ENCODE data around the gene ITPR3.

ITPR3 gene

DNA sequence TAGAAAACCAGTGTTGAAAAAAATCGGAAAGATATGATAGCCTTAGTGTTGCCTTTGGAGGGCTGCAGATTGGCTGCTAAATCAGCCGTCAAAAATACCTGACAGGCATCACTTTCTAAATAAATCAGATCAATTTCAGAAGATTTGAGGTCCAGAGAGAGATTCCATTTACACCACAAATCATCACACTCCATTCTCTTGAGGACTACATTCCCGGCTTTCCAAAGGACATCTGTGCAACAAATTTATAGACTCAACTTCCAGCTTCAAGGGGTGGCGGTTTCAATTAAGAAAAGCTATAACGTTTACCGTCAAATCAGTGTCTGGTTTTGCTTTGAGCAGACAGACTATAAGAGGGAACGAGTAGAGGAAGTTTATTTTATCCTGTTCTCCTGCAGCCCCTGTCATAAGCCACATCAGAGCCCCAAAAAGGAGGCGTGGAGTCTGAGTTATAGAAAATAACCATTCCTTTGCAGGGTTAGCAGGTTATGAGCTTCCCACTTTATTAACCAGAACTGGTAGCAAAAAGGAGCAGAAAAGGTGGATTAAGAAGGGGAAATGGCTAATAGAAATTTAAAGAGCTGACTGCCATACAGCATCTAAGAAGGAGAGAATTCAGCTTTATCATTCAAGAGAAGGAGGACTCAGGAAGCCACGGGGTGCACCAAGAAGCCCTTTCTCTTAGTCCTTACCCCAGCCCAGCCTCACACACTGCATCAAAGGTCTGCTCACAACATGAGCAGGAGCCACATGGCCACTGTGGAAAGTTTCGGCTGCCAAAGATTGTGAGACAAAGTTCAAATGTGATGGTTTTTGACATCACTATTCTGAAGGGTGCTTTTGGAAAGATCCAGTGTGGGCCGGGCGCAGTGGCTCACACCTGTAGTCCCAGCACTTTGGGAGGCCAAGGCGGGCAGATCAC, 103.2 kb downstream of the ITPR3 start:
- no peak for DNase-seq

DNA sequence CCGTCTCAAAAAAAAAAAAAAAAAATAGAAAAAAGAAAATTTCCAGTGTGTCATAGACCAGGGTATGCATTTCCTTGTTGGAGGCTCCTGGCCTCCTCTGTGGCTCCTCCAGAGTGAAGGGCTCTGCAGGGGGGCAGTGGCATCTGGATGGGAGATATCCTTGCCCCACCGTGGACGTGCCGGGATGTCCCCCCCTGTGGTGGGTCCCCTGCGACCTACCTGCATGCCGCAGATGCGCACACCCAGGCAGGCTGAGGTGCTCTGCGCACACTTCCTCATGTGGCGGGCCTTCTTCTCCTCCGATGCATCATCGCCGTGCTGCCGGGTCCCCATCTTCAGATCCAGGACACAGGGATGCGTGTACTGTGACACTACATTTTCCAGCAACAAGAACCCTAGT, 104.1 kb downstream of the ITPR3 start:
- no peak for DNase-seq

DNA sequence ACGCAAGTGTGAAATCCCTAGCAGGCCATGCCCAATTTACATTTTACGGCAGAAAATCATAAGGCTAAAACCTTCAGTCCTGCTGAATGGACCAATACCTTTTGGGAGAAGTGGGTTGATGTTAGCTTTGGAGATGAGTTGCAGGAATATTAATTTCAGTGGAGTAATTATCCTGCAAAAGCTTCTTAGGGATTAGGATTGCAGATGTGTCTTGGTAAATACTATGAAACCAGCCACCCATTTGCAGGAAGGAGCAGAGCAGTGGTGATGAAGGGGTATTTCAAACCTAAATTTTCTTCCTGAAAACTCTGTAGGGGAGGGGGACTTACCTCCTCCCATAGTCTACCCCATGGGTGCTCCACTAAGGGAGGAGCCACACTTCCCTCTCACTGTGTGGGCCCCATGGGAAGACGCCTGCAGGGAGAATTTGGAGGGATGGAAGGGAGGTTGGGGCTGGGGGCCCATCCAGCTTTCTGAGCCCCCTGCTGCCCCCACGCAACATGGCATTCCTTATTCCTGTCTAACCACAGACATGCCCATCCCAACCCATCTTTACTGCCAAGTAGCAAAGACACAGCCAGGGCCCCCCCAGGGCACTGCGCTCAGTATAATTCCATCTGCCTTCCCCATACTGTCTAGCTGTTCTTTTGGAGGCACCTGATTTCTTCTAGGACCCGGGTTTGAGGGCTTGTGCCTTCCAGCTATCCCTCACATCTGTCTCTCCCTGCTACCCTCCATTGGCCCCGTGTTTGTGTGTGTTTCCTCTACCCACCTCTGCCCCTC, 105.0 kb downstream of the ITPR3 start:
- no peak for DNase-seq

DNA sequence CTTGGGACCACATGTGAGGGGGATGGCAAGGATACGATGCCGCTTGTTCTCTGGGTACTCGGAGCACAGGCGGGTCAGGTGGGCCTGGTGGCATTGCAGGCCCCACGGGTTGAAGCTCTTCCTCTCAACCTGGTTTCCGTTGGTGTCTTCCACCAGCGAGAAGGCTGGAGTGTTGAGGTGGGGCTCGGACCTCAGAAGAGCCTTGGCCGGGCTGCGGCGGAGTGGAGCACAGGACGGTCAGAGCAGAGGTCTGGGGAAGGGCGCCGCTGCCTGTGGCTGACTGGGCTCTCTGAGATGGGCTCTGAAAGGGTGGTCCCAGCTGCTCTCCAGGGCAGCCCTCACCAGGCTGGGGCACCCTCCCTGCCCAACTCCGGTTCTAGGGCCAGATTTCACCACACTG, 105.6 kb downstream of the ITPR3 start:
- no peak for DNase-seq

DNA sequence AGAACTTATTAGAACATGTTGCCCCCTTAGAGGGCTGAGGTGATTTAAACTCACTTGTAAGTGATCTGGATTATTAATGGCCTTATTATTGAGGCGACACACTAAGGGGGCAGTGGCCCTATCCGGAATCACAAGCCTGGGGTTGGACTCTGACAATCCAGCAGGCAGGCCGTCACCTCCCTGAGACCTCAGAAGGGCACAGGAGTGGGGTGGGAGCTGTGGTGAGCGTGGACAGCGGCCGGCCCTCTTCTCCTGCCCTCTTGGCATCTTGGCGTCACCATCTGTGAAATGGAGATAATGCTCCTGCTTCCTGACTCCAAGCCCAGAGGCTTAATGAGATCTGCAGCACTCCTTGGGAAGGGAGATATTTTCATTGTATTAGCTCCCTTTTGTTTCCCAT, 106.0 kb downstream of the ITPR3 start:
- no peak for DNase-seq

DNA sequence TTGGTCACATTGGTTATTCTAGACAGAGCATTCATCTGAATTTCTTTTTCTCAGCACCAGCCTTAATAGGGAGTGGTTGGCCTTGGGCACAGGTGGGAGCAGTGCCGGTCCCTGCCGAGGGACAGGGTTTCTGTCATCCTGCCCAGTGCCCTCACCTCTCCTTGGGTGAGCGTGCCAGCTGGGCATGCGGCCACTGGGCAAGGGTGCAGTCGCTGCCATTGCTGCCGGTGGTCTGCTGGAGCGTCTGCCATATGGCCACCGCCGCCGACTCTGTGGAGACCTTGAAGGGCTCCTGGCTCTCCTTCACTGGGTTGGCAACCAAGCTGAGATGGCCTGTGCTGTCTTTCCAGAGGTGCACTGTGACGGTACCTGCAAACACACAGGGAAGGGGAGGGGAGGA, 106.8 kb downstream of the ITPR3 start:
- DNase-seq, result no peak

DNA sequence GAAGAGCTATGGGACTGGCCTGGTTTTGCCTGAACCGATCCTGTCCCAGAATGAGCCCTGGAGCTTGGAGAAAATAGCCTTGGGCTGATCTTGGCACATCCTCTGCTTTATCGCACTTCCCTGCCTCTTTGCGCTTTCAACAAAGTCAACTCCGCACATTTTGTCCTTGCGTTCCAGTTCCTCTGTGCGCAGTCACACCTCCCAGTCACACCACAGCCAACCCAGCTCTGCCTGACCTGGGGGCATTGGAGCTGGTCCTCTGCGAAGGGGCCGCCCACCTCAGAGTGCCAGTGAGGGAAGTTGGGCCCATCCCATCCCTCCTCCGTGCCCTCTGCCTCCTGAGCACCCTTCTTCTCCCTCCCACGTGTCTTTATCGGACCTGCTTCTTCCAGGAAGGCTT, 107.3 kb downstream of the ITPR3 start:
- no peak for DNase-seq

DNA sequence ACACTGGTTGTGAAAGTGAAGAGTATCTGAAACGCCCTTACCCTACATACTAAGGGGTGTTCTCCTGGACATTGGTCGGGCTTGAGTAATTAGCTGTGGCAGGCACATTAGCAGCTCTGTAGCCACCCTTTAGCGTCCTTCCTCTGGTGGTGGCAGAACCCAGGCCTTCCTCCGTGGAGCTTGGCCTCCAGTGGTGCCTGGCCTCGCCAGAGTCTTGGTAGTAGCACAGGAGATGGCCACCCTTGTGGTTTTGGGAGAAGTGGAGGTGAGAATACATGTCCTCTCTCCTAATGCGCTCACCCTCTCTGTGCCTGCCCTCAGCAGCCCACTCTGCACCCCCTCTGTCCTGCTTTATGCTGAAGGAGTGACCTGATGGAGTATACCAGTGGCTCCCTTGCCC, 107.9 kb downstream of the ITPR3 start:
- no peak for DNase-seq

DNA sequence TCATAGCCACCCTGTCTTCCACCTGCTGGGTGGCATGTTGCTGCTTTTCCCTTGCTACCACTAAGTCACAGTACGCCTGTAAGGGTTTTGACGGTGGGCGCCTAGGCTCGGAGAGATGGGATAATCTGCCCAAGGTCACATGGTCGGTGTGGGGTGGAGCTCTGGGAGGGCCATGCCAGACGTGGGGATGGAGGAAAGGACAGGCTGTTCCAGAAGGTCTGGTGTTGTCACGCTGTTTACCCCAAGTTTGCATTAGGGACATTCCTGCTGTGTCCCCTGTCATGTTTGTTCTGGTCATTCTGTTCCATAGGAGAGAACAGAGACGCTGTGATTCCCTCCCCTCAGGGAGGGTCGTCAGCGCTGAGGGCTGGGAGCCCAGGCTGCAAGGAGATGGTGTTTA, 109.5 kb downstream of the ITPR3 start:
- DNase-seq, result no peak

DNA sequence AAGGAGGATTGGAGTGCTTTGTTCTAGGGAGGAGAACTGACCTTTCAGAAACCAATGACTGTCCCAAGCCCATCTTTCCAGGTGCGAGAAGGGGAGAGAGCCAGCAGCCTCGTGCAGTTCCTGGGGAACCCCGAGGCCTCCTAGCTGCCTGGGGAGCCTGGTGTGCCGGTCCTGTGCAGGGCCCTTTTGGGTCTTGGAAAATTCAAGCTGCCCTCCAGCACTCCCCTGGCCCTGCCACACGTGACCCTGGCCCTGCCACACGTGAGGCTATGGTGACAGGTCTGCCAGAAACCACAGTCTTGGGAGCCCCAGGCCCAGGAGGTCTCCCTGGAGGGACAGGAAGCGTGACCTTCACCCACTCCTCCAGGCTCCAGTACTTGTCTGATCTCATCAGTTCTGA, 109.9 kb downstream of the ITPR3 start:
- no peak for DNase-seq

DNA sequence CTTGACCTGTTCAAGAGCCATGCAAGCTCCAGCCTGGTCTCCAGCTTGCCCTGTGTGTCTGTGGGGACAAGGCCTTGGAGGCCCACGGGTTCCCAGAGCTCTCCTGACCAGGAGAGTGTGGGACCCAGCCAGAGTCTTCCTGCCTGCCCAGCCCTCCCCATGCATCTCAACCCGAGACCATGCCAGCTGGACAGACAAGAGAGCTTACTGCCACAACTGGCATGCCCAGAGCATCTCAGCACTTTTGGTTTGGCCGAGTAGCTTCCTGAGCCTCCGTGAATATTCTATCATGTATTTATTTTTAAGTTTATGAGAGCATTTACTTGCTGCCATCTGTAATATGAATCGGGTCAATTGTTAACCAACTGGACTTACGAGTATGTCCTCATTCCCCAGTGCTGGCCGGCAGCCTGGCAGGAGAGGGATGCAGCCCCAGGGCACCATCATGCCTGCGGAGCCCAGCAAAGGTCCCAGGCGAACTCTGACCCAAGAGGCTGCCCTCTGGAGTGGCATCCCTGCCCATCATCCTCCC, 110.7 kb downstream of the ITPR3 start:
- no peak for DNase-seq

DNA sequence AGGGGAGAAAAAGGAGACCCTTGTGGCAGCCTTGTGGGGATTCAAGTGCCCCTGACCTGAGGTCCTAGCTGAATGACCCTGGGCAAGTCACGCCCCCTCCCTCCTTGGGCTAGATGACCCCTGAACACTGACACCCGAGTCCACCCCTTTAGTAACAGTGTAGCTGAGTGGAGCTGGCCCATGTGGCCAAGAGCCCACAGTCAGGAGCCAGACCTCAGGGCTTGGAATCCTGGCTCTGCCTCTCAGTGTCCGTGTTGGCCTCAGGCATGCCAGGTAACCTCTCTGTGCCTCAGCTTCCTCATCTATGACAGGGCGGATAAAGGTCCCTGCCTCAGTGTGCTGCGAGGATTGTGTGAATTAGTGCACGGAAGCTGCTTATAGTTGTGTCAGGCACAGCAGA, 111.3 kb downstream of the ITPR3 start:
- DNase-seq, result no peak

DNA sequence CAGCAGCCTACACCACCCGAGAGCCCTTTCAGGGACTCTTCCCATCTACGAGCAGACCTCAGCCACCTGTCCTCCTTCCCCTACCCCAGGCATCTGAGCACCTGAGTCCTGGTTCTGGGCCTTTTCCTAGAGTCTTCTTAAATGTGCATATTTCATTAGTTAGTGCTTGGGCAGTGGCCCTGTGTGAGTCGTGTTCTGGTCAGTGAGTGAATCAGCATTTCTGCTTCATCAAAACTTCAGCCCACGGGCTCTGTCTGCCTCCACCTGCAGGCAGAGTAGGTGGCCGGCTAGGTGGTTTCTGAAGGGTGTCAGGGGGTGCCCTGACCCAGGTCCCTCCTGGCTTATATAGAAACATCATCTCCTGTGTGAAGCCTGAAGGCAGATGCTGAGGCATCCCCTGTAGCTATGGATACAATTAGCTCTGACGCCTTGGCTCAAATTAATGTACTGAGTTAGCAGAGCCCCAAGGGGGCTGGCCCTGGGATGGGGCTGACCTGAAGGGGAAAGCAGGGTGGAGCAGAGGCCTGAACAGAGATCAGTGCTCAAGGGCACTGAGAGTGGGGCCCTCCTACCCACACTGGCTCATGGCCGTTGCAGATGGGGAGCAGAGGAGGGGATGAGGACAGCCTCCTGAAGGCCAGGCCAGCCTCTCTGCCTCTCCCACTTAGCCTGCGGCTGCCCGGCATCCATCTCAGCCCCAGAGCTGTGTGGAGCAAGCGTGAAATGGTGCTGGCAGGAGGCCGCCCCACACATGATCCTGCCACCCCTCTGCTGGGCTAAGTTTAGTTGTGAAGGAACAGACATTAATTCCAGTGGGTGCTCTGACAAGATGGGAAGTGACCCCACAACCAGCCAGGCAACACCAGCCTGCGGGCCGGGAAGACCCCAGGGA, 111.9 kb downstream of the ITPR3 start:
- DNase-seq, result peak; percentile 17

DNA sequence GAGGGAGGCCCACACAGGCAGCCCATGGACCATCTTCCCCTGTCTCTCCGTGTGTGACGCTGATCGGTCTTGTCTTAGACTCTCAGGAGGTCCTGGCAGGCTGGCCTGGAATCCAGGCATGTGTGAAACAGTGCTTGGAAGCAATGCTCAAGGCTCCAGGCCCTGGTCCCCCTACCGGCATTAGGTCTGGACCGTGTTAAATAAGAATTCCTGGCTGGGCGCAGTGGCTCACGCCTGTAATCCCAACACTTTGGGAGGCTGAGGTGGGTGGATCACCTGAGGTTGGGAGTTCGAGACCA, 112.5 kb downstream of the ITPR3 start:
- DNase-seq, result no peak

DNA sequence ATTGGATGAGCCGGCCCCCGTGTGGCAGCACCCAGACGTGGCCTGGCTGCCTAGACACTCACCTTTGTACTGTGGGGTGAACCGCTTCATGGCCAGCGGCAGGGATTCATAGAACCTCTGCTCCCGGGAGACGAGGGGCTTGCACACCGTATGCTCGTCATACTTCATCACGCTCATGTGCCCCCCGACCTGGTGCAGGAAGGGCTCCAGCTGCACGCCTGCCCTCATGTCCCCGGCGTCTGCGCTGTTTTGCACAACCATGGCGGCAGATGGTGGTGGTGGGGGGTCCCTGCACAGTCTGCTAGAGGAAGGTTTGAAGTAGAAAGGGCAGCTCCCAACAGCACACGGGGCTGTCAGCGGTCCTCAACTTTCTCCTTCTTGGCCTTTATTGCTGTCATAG, 114.1 kb downstream of the ITPR3 start:
- DNase-seq, result no peak

DNA sequence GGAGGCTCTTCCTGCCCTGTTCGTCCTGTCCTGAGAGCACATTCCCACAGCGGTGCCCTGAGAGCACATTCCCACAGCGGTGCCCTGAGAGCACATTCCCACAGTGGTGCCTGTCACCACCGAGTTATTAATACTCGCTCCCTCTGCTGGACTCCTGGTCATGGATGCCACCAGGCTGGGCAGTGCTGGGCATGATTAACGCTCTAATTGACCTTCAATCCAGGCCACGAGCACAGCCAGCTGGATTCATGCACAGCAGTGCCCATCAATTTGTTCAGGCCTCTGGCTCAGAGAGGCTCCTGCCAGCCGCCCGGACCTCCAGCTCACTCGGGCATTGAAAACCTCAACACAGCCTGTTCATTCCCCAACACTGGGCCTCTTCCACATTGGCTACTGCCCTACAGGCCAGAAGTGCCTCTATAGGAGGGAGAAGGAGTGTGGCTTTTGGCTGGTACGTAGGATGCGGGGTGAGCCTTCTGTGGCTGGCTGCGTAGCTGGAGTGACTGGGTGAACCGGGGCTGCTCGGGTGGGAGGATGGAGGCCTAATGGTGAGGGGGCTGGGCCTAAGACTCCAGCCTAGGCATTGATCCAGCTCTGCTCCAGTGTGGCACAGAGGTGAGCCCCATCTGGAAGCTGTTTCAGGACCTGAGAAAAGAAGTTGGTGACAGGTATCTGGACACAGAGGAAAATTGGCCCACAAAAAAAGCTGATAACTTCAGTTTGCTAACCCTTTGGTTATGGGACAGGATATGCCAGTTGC, 116.3 kb downstream of the ITPR3 start:
- DNase-seq, result no peak

DNA sequence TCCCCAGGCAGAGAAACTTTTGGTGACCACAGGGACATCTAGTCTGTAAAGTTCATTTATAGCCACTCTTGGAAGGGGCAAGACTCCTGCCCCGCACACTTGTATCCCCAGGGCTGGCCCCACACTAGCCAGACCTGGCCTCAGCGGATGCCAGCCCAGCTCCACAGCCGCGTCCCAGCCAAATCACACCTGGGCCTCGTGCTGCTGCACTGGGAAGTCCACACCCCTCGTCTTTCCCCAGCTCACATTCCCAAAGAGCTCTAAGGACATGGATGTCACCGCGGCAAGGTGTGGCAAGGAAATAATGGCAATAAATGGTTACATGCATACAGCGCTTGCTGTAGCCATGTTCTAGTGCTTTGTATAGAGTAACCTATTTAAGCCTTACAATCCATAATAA, 117.0 kb downstream of the ITPR3 start:
- no peak for DNase-seq

DNA sequence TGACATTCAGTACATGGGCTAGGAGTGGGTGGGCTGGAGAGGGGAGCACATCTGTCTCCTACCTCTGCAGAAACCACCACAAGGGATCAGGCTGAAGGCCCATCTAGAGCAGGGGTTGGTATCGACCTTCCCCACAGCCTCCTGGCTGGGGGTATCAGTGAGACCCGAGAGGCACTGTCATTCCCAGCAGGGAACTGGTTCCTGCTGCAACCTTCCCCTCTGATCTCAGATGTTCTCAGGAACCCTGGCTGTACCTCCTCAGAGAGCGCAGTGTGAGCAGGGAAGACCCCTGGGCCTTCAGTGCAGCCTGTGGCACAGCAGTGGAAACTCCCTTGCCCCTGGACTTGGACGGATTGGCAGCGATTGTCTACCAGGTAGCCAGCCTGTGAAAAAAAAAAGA, 117.8 kb downstream of the ITPR3 start:
- DNase-seq, result no peak

DNA sequence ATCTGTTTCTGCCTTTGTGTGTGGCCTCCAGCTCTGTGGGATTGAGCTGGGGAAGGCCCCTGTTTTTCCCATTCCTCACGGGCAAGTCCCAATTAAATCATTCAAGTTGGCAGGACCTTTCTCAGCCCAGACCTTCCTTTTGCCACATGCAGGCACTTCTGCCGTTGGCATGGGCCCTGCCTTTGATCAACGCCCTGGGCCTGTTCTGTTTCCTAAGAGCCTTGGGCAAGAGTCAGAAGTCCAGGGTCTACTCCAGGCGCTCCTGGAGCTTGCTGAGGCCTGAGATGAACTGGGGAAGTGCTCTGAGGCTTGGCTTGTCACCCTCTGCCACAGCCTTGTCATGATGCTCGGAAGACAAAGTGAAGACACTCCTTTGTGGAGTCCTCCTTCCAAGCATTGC, 118.4 kb downstream of the ITPR3 start:
- DNase-seq, result no peak

DNA sequence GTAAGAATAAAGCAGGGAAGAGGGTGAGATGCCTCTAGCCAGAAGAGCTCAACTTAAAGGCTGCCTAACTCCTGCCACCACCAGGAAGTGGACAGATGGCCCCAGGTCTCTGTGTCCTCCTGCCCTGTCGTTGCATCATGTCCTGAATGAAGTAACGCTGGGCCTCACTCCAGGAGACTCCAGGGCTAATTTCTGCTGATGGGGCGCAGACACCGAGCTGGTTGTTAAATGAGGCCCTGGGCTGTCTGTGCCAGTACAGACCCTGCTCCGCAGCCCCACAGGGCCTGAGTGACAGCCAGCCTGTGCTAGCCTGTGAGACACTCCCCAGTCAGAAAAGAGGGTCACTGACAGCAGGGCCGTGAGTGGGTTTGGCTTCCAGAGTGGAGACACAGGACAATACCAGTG, 119.1 kb downstream of the ITPR3 start:
- DNase-seq, result no peak

DNA sequence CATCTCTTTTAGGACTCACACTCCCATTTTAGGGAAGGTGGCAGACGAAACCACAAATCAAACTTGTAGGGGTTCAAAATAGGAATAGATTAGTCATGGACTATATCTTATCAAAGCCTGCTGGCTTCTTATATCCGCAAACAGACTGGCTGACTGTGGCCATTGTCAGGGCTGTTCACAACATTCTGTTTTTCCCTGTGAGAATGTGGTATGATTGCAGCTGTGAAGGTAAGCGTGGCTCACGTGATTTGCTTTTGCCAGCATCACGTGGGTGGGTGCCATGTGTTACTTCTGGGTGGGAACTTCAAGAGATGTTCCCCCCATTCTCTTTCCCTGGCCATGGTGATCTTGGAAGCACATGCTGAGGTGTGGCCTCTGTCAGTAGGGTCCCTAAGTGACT, 119.7 kb downstream of the ITPR3 start:
- peak; percentile 42 for DNase-seq

DNA sequence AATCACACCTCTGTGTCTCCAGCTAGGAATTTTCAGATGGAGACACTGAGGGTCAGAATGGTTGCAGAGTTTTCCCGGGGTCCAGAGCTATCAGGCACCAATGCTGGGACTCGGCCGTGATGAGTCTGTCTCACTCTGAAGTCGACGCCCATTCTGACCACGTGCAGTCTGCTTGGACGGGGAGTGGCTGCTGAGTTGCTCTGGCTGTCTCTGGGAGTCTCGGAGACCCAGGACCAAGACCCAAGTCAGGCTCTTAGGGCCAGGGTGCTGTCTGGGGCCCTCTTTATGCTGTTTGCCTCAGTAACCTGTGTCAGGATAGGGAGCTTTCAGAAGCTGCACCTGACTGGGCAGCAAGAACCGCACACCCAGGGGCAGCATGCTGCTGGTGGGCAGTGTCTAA, 121.0 kb downstream of the ITPR3 start:
- no peak for DNase-seq

DNA sequence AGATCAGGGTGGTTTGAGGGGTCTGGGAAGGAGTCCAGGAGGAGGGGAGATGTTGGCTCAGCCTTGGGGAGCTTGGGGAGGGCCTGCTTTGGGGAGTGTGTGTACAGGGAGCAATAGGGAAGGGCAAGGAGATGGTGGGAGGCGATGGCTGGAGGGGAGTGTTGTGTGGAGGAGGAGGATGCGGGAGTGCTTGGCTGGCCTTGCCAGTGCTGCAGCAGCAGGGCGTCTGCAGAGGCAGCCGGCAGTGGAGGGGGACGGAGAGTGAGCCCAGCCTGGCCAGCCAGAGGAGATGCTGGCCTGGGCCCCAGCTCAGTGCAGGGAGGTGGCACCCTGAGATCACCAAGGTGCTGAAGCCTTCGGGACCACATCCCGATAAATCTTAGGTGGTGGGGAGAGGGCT, 121.7 kb downstream of the ITPR3 start:
- no peak for DNase-seq

All from NCI-H2171 treated with DMSO at 0.1 percent for 48 hours (cell line).